ENCODE data around the gene HES2. TPM values are rescaled to one million over a fixed set of nuclear protein-coding genes. Genes with fewer than 3 reads are reported as not detected.
A peak's percentile ranks its signal among the peaks of the same experiment; 100 is the strongest.
"Not testable (repeated sequence)": the region's sequence is repeated elsewhere in the genome, so short reads cannot be mapped to it uniquely, and the experiment has no call there.

Gene HES2
- total RNA-seq, 1 donor from 2014 or later: 5.9 TPM

GRCh38 chr1:6396998-6397397, 22.7 kb downstream of the HES2 start:
- TF ChIP-seq CTCF (conservative IDR thresholded peaks at IDR 0.05): no peak
- Mint-ChIP-seq H3K9me3 (no peaks in the 10 kb centered on the region), H3K4me3 (no peak overlapping the region), H3K4me1 (ENCODE audit: unreplicated experiment) (peaks cover 11% of the 10 kb centered on the region), H3K36me3 (no peaks in the 10 kb centered on the region), H3K27ac (peak overlapping the region; percentile 18), H3K27me3 (peaks cover 25% of the 10 kb centered on the region)
- no peak for DNase-seq (ENCODE audit: extremely low spot score, unreplicated experiment)

GRCh38 chr1:6395781-6396244, 23.9 kb downstream of the HES2 start:
- Mint-ChIP-seq H3K27me3 (peaks cover 18% of the 10 kb centered on the region), H3K4me1 (ENCODE audit: unreplicated experiment) (peaks cover 14% of the 10 kb centered on the region)
- not testable (repeated sequence) for H3K27ac Mint-ChIP-seq; H3K36me3 Mint-ChIP-seq; DNase-seq (ENCODE audit: extremely low spot score, unreplicated experiment); H3K4me3 Mint-ChIP-seq; H3K9me3 Mint-ChIP-seq

- peaks cover 18% of the 10 kb centered on the region for H3K27me3 Mint-ChIP-seq
- peaks cover 14% of the 10 kb centered on the region for H3K4me1 Mint-ChIP-seq (ENCODE audit: unreplicated experiment)
- not testable (repeated sequence) for H3K36me3 Mint-ChIP-seq; H3K9me3 Mint-ChIP-seq; DNase-seq (ENCODE audit: extremely low spot score, unreplicated experiment)
- peak overlapping the region; percentile 59 for H3K27ac Mint-ChIP-seq
- peak overlapping the region; percentile 57 for H3K4me3 Mint-ChIP-seq
Measured at GRCh38 chr1:6395130-6395529, 24.6 kb downstream of the HES2 start.

GRCh38 chr1:6393400-6394187, 26.1 kb downstream of the HES2 start, which contains the start of gene ACOT7:
Gene ACOT7 (minus strand): TSS chr1:6393767. CDS start chr1:6393399, 368 bp downstream.
- peak; percentile 89 for DNase-seq (ENCODE audit: extremely low spot score, unreplicated experiment)
- peak within 1 kb of the TSS; percentile 88 for H3K4me3 Mint-ChIP-seq
- H3K9me3 Mint-ChIP-seq: no peaks in the 10 kb centered on the region
- peaks cover 14% of the 10 kb centered on the region for H3K4me1 Mint-ChIP-seq (ENCODE audit: unreplicated experiment)
- peaks cover 10% of the 10 kb centered on the region for H3K27me3 Mint-ChIP-seq
- H3K27ac Mint-ChIP-seq: peak within 1 kb of the TSS; percentile 95
- no peak for TF ChIP-seq CTCF (conservative IDR thresholded peaks at IDR 0.05)
- no peaks in the 10 kb centered on the region for H3K36me3 Mint-ChIP-seq

- no peak for TF ChIP-seq CTCF (conservative IDR thresholded peaks at IDR 0.05)
- peaks cover 14% of the 10 kb centered on the region for H3K4me1 Mint-ChIP-seq (ENCODE audit: unreplicated experiment)
- peak overlapping the region; percentile 69 for H3K27ac Mint-ChIP-seq
- H3K9me3 Mint-ChIP-seq: no peaks in the 10 kb centered on the region
- no peak for DNase-seq (ENCODE audit: extremely low spot score, unreplicated experiment)
- peak overlapping the region; percentile 88 for H3K4me3 Mint-ChIP-seq
- peaks cover 8% of the 10 kb centered on the region for H3K27me3 Mint-ChIP-seq
- no peaks in the 10 kb centered on the region for H3K36me3 Mint-ChIP-seq
Measured at GRCh38 chr1:6392809-6393399, 26.8 kb downstream of the HES2 start.

GRCh38 chr1:6391951-6392808, 27.5 kb downstream of the HES2 start:
- H3K4me3 Mint-ChIP-seq: peak overlapping the region; percentile 86
- H3K27me3 Mint-ChIP-seq: peaks cover under 1% of the 10 kb centered on the region
- no peak for TF ChIP-seq CTCF (conservative IDR thresholded peaks at IDR 0.05)
- H3K36me3 Mint-ChIP-seq: no peaks in the 10 kb centered on the region
- peak overlapping the region; percentile 69 for H3K27ac Mint-ChIP-seq
- DNase-seq (ENCODE audit: extremely low spot score, unreplicated experiment): no peak
- H3K4me1 Mint-ChIP-seq (ENCODE audit: unreplicated experiment): peaks cover 17% of the 10 kb centered on the region
- no peaks in the 10 kb centered on the region for H3K9me3 Mint-ChIP-seq

Measured in type B pancreatic cell (in vitro differentiated cells).